GM21447 (cell line): ENCODE data around the gene CATSPERB.
"Not testable (repeated sequence)": the region's sequence is repeated elsewhere in the genome, so short reads cannot be mapped to it uniquely, and the experiment has no call there.

ENCODE experiments used
- ATAC-seq: cut with Tn5 transposase; IDR thresholded peaks from one replicate; pipeline ENCODE4 v1.9.1; 2021; ENCODE audit not compliant: unreplicated experiment

Gene CATSPERB

GRCh38 chr14:91731986-91732385 lies at the start of gene CATSPERB:
Gene CATSPERB (minus strand): TSS chr14:91732086. CDS start chr14:91729479, 2,607 bp downstream.
- ATAC-seq, result no peak

GRCh38 chr14:91780452-91780851 lies 48.6 kb upstream of the CATSPERB start:
- no peak for ATAC-seq

GRCh38 chr14:91778217-91778616 lies 46.3 kb upstream of the CATSPERB start:
- ATAC-seq, result no peak

GRCh38 chr14:91774140-91775096 lies 42.5 kb upstream of the CATSPERB start:
- no peak for ATAC-seq

GRCh38 chr14:91770185-91770584 lies 38.3 kb upstream of the CATSPERB start:
- no peak for ATAC-seq

GRCh38 chr14:91755570-91756295 lies 23.8 kb upstream of the CATSPERB start:
- no peak for ATAC-seq

- no peak for ATAC-seq
Measured at GRCh38 chr14:91754819-91755218, 22.9 kb upstream of the CATSPERB start.

- ATAC-seq, result no peak
Measured at GRCh38 chr14:91754185-91754584, 22.3 kb upstream of the CATSPERB start.

- ATAC-seq, result no peak
Measured at GRCh38 chr14:91753501-91754128, 21.7 kb upstream of the CATSPERB start.

GRCh38 chr14:91752961-91753360 lies 21.1 kb upstream of the CATSPERB start:
- ATAC-seq, result no peak

- ATAC-seq, result no peak
Measured at GRCh38 chr14:91751719-91752118, 19.8 kb upstream of the CATSPERB start.

GRCh38 chr14:91750634-91751198 lies 18.8 kb upstream of the CATSPERB start:
- no peak for ATAC-seq

GRCh38 chr14:91749868-91750267 lies 18.0 kb upstream of the CATSPERB start:
- ATAC-seq, result no peak

- ATAC-seq, result no peak
Measured at GRCh38 chr14:91748049-91748448, 16.2 kb upstream of the CATSPERB start.

GRCh38 chr14:91745344-91745743 lies 13.5 kb upstream of the CATSPERB start:
- no peak for ATAC-seq

GRCh38 chr14:91744068-91744480 lies 12.2 kb upstream of the CATSPERB start:
- no peak for ATAC-seq

- ATAC-seq, result no peak
Measured at GRCh38 chr14:91743305-91743653, 11.4 kb upstream of the CATSPERB start.

GRCh38 chr14:91742621-91743304 lies 10.9 kb upstream of the CATSPERB start:
- no peak for ATAC-seq

- ATAC-seq, result not testable (repeated sequence)
Measured at GRCh38 chr14:91739867-91740266, 8.0 kb upstream of the CATSPERB start.

- ATAC-seq, result no peak
Measured at GRCh38 chr14:91737619-91738018, 5.7 kb upstream of the CATSPERB start.
